Loucy (cell line): ENCODE measurements around the gene FAF1.

Source experiments
- EZH2phosphoT487 ChIP-seq: fragments of 200-600 bp; IDR thresholded peaks from 2 replicates; pipeline ENCODE4 v1.6.1; 2018; ENCODE audit warnings: antibody characterized with exemption, mild to moderate bottlenecking, moderate library complexity, borderline replicate concordance
- TF ChIP-seq, protein P1 (sequence below): fragments of 200-600 bp; sonication (generic); conservative IDR thresholded peaks from 2 replicates; pipeline ENCODE4 v1.5.1; 2014; ENCODE audit warnings: mild to moderate bottlenecking, antibody characterized with exemption, low read length

- TF ChIP-seq, protein P1, sequence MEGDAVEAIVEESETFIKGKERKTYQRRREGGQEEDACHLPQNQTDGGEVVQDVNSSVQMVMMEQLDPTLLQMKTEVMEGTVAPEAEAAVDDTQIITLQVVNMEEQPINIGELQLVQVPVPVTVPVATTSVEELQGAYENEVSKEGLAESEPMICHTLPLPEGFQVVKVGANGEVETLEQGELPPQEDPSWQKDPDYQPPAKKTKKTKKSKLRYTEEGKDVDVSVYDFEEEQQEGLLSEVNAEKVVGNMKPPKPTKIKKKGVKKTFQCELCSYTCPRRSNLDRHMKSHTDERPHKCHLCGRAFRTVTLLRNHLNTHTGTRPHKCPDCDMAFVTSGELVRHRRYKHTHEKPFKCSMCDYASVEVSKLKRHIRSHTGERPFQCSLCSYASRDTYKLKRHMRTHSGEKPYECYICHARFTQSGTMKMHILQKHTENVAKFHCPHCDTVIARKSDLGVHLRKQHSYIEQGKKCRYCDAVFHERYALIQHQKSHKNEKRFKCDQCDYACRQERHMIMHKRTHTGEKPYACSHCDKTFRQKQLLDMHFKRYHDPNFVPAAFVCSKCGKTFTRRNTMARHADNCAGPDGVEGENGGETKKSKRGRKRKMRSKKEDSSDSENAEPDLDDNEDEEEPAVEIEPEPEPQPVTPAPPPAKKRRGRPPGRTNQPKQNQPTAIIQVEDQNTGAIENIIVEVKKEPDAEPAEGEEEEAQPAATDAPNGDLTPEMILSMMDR, result no peak
- no peak for TF ChIP-seq EZH2phosphoT487
Observed at GRCh38 chr1:50417946-50418599, 542.0 kb downstream of the FAF1 start.
